CD14-positive monocyte (primary cell): ENCODE results near the gene FGD4. TPM values are rescaled to one million over a fixed set of nuclear protein-coding genes. Genes with fewer than 3 reads are reported as not detected.

Experiments used
- DNase-seq, 3 donors: peaks; one replicate each; pipeline ENCODE4 v3.0.0-alpha.2; 2011 to 2022
- H2AFZ ChIP-seq: 2 replicates; pipeline ENCODE4 v1.6.0; 2012; ENCODE audit warnings: mild to moderate bottlenecking, low read depth, low read length, inconsistent platforms; ENCODE audit not compliant: insufficient read depth, poor library complexity, severe bottlenecking
- H3K27ac ChIP-seq, 2 donors: 1 replicate in 1 of 2; 2 replicates in 1 of 2; pipeline ENCODE4 v1.5.1; 2012 to 2013; ENCODE audit warnings: low read length in 2 of 2, control low read depth in 1 of 2, inconsistent platforms in 1 of 2, low read depth in 1 of 2, mild to moderate bottlenecking in 1 of 2
- H3K27me3 ChIP-seq, 2 donors: one replicate each; pipeline versions ENCODE4 v1.6.0 to v1.6.1; 2011 to 2013; ENCODE audit warnings: low read length in 2 of 2; ENCODE audit not compliant: control insufficient read depth in 2 of 2, insufficient read depth in 2 of 2
- H3K36me3 ChIP-seq, 2 donors: replicated peaks in 1 of 2; 1 replicate in 1 of 2; 2 replicates in 1 of 2; pipeline versions ENCODE4 v1.5.1 to v1.6.1; 2012 to 2013; ENCODE audit warnings: low read length in 2 of 2, control low read depth in 1 of 2, inconsistent platforms in 1 of 2, mild to moderate bottlenecking in 1 of 2; ENCODE audit not compliant: insufficient read depth in 2 of 2, control insufficient read depth in 1 of 2
- H3K4me1 ChIP-seq, 2 donors: 1 replicate in 1 of 2; 2 replicates in 1 of 2; pipeline versions ENCODE4 v1.5.1 to v1.6.1; 2012 to 2013; ENCODE audit warnings: low read length in 2 of 2, control low read depth in 1 of 2, inconsistent platforms in 1 of 2, mild to moderate bottlenecking in 1 of 2, moderate library complexity in 1 of 2; ENCODE audit not compliant: insufficient read depth in 2 of 2, control insufficient read depth in 1 of 2
- H3K4me2 ChIP-seq: replicated peaks from 2 replicates; pipeline ENCODE3; 2012; ENCODE audit warnings: low read length, moderate library complexity, mild to moderate bottlenecking; ENCODE audit not compliant: poor library complexity, severe bottlenecking; ENCODE audit errors: extremely low read depth
- H3K4me3 ChIP-seq, 3 experiments: fragments of 200-600 bp in 1 of 3; sonication (generic) in 1 of 3; replicated peaks in 1 of 3; 1 replicate in 2 of 3; 2 replicates in 1 of 3; pipeline ENCODE4 v1.5.1; 2011 to 2013; ENCODE audit warnings: low read length in 3 of 3, mild to moderate bottlenecking in 3 of 3, control low read depth in 2 of 3, low read depth in 2 of 3, inconsistent platforms in 1 of 3, moderate library complexity in 1 of 3
- H3K79me2 ChIP-seq: 2 replicates; pipeline ENCODE4 v1.6.0; 2012; ENCODE audit warnings: mild to moderate bottlenecking, control low read depth, inconsistent platforms, low read length, moderate library complexity; ENCODE audit not compliant: insufficient read depth
- H3K9ac ChIP-seq: 2 replicates; pipeline ENCODE4 v1.6.0; 2017; ENCODE audit warnings: low read length, mild to moderate bottlenecking; ENCODE audit not compliant: insufficient read depth, poor library complexity, severe bottlenecking
- H3K9me3 ChIP-seq, 2 donors: replicated peaks in 1 of 2; 1 replicate in 1 of 2; 2 replicates in 1 of 2; pipeline versions ENCODE4 v1.5.1 to v1.6.1; 2012 to 2013; ENCODE audit warnings: low read length in 2 of 2, control low read depth in 1 of 2; ENCODE audit not compliant: control insufficient read depth in 1 of 2, insufficient read depth in 1 of 2
- H4K20me1 ChIP-seq: 2 replicates; pipeline ENCODE4 v1.6.0; 2012; ENCODE audit warnings: mild to moderate bottlenecking, low read length, control low read depth, moderate library complexity; ENCODE audit not compliant: insufficient read depth
- H3K27ac Mint-ChIP-seq, 7 donors: one replicate each; pipeline ENCODE4 v1.8.0; 2020; ENCODE audit warnings: mild to moderate bottlenecking in 7 of 7, mixed read lengths in 7 of 7, moderate library complexity in 6 of 7, inconsistent platforms in 2 of 7
- H3K27me3 Mint-ChIP-seq, 3 donors: one replicate each; pipeline ENCODE4 v1.8.0; 2021 to 2022; ENCODE audit warnings: low read depth in 3 of 3, mild to moderate bottlenecking in 3 of 3, mixed read lengths in 3 of 3, moderate library complexity in 3 of 3, inconsistent platforms in 1 of 3
- H3K36me3 Mint-ChIP-seq, 2 donors: one replicate each; pipeline ENCODE4 v1.8.0; 2020; ENCODE audit warnings: mixed read lengths in 2 of 2, inconsistent platforms in 1 of 2, mild to moderate bottlenecking in 1 of 2
- H3K4me1 Mint-ChIP-seq: one replicate; pipeline ENCODE4 v1.8.0; 2020; ENCODE audit warnings: mild to moderate bottlenecking, mixed read lengths
- H3K4me3 Mint-ChIP-seq, 2 donors: one replicate each; pipeline ENCODE4 v1.8.0; 2020; ENCODE audit warnings: mild to moderate bottlenecking in 2 of 2, mixed read lengths in 2 of 2, moderate library complexity in 1 of 2
- H3K9me3 Mint-ChIP-seq, 7 donors: one replicate each; pipeline ENCODE4 v1.8.0; 2020 to 2022; ENCODE audit warnings: mixed read lengths in 7 of 7, mild to moderate bottlenecking in 6 of 7, moderate library complexity in 6 of 7, inconsistent platforms in 2 of 7
- CTCF ChIP-seq: fragments of 200-600 bp; IDR thresholded peaks from one replicate; pipeline ENCODE4 v1.8.0; 2022; ENCODE audit warnings: antibody characterized with exemption, mild to moderate bottlenecking
- WGBS: methylation state at CpG from one replicate; pipeline ENCODE4 v1.1.5; 2013; ENCODE audit warnings: missing lambda C conversion rate; ENCODE audit not compliant: insufficient coverage; 5-methylcytosine and 5-hydroxymethylcytosine counted together
- intact Hi-C, 2 donors: fragments of 100-400 bp; cut with micrococcal nuclease; formaldehyde crosslinking; loops; one replicate each; pipeline versions ENCODE4 v1.15.0 to v1.15.1; 2023
- polyA plus RNA-seq, 3 donors: library from polyadenylated mRNA; depleted of rRNA in 1 of 3; unstranded in 2 of 3; stranded (reverse) in 1 of 3; fragments of 300-500 nt in 2 of 3; fragments of >200 nt in 1 of 3; fragmentation: Illumina TruSeq in 2 of 3; gene quantifications; 1 replicate in 2 of 3; 2 replicates in 1 of 3; pipeline ENCODE4 v1.2.3, GENCODE V29; 2012 to 2021

Gene FGD4
- polyA plus RNA-seq, 3 donors = 5.3 to 34.4 (median 6.0) TPM

GRCh38 chr12:32598688-32599087 is 199.3 kb downstream of the FGD4 start:
- Histone ChIP-seq H3K4me2 (no peak overlapping the region), H3K27me3 (no peaks in the 10 kb centered on the region), H3K9ac (no peak overlapping the region), H3K4me3 (no peak overlapping the region), H3K36me3 (peaks cover 31 to 70% of the 10 kb centered on the region in 2 donors), H3K27ac (no peak overlapping the region), H3K79me2 (peaks cover 21% of the 10 kb centered on the region), H4K20me1 (no peaks in the 10 kb centered on the region), H3K9me3 (no peaks in the 10 kb centered on the region), H3K4me1 (peaks cover 30 to 31% of the 10 kb centered on the region in 2 donors), H2AFZ (no peak overlapping the region)
- no peak for DNase-seq
- intact Hi-C loops = no loop called here
- H3K27ac Mint-ChIP-seq = no peak overlapping the region
- no peak overlapping the region for H3K4me3 Mint-ChIP-seq
- no peak for TF ChIP-seq CTCF
- H3K4me1 Mint-ChIP-seq = peaks cover 29% of the 10 kb centered on the region
- no peaks in the 10 kb centered on the region for H3K27me3 Mint-ChIP-seq
- H3K9me3 Mint-ChIP-seq = no peaks in the 10 kb centered on the region
- H3K36me3 Mint-ChIP-seq = peaks cover 44 to 63% of the 10 kb centered on the region in 2 donors
- WGBS = no CpG with 5 or more reads among the region's 1 CpG

GRCh38 chr12:32600681-32601080 is 201.3 kb downstream of the FGD4 start:
- no peaks in the 10 kb centered on the region for H4K20me1 ChIP-seq
- peaks cover 27% of the 10 kb centered on the region for H3K4me1 Mint-ChIP-seq
- no peak for TF ChIP-seq CTCF
- no peaks in the 10 kb centered on the region for H3K27me3 ChIP-seq
- no peak overlapping the region for H2AFZ ChIP-seq
- peak overlapping the region in 1 of 2 donors; percentile 62 for H3K27ac ChIP-seq
- H3K4me2 ChIP-seq = peak overlapping the region; percentile 41
- H3K4me3 Mint-ChIP-seq = no peak overlapping the region
- intact Hi-C loops = no loop called here
- H3K79me2 ChIP-seq = peaks cover 11% of the 10 kb centered on the region
- whole genome bisulfite sequencing = no CpG with 5 or more reads among the region's 2 CpGs
- peak overlapping the region in 1 of 3 experiments; percentile 27 for H3K4me3 ChIP-seq
- H3K27me3 Mint-ChIP-seq = no peaks in the 10 kb centered on the region
- H3K9me3 ChIP-seq = no peaks in the 10 kb centered on the region
- peak in 2 of 3 donors; percentile 50 to 59 for DNase-seq
- peaks cover 36 to 78% of the 10 kb centered on the region in 2 donors for H3K36me3 ChIP-seq
- H3K27ac Mint-ChIP-seq = peak overlapping the region in 6 of 7 donors; percentile 48 to 89 (median 80)
- peaks cover 28 to 30% of the 10 kb centered on the region in 2 donors for H3K4me1 ChIP-seq
- H3K9me3 Mint-ChIP-seq = no peaks in the 10 kb centered on the region
- peaks cover 52 to 73% of the 10 kb centered on the region in 2 donors for H3K36me3 Mint-ChIP-seq
- H3K9ac ChIP-seq = no peak overlapping the region
